GM20431 (cell line): Measurements from ENCODE around the gene CTDP1.
"Not testable (repeated sequence)": the region's sequence is repeated elsewhere in the genome, so short reads cannot be mapped to it uniquely, and the experiment has no call there.

Experiments
- in situ Hi-C: fragments of 300-500 bp; cut with MseI, MboI; formaldehyde crosslinking; loops from one replicate; pipeline ENCODE4 v1.15.0; 2020; ENCODE audit warnings: low sequenced_read_pairs; ENCODE audit not compliant: unreplicated experiment

Gene CTDP1

DNA sequence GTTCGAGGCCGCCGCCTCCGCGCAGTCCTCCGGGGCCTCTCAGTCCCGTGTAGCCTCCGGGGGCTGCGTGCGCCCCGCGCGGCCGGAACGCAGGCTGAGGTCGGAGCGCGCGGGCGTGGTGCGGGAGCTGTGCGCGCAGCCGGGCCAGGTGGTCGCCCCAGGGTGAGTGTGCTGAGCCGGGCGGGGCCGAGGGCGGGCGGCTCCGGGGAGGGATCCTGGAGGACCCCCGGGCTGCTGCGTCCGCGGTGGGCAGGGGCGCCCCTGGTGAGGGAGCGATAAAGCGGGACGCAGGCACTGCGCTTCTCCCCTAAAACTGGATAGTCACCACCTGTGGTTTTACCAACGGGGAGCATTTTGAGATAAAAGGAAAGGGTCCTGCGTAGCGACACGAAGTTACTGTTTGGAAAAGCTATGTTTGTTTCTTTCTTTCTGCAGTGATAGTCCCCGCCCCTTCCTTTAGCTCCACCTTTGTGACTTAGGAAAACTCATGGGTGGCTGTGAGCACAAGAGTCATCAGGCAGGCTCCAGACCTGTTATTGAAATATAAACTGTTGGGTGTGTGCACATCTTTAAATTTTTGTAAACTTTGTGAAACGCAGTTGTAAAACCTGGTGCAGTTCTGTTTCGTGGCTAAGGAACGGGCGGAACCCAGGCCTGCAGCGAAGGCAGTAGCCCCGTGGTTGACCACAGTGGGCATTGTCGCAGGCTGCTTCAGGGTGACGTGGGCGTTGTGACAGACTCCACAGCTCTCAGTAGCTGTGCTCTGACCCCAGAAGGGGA lies 687 bp downstream of the CTDP1 start:
- in situ Hi-C loops: no loop called here

- in situ Hi-C loops: no loop called here
Observed at GRCh38 chr18:79680891-79681339, 1.3 kb downstream of the CTDP1 start.

DNA sequence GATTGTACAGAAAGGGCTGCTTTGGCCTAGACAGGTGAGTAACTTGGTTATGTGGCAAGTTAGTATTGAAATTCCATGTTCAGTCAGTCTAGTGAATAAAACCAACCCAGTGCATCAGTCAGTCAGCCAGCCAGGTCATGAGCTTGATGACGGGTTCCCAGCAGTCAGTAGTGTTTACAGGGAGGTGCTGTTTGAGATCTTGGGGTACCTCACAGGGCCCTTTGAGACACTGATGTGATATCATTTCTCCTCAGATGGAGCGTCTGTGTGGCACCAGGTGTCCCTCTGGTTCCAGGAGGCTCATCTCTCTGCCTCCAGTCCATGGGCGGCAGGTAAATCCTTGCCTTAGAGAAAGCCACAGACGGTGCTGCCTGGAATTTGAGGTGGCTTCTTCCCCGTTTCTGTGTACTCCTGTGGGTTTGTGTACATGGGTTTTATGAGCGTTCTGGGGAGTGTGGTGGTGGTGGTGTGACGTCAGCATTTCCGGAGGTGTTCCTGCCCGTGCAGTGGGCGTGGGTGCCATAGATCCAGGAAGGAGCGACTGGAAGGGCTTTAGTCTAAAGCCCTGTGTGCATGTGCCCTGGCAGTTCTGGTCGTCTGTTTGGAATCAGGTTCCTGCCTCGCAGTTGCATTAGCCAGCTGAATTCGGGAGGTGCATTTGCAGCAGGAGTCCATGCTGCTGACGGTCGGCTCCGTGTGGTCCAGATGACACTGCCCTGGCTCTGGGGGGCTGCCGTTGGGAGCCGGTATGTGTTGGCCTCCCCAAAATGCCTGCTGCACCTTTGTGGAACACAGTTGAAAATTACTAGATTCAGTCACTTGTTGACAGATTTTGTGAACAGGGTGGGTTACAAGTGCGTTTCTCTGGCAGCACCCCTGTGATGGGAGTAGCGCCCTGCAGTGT lies 2.1 kb downstream of the CTDP1 start:
- in situ Hi-C loops: no loop called here

GRCh38 chr18:79682481-79682880 lies 2.9 kb downstream of the CTDP1 start:
- in situ Hi-C loops: no loop called here

DNA sequence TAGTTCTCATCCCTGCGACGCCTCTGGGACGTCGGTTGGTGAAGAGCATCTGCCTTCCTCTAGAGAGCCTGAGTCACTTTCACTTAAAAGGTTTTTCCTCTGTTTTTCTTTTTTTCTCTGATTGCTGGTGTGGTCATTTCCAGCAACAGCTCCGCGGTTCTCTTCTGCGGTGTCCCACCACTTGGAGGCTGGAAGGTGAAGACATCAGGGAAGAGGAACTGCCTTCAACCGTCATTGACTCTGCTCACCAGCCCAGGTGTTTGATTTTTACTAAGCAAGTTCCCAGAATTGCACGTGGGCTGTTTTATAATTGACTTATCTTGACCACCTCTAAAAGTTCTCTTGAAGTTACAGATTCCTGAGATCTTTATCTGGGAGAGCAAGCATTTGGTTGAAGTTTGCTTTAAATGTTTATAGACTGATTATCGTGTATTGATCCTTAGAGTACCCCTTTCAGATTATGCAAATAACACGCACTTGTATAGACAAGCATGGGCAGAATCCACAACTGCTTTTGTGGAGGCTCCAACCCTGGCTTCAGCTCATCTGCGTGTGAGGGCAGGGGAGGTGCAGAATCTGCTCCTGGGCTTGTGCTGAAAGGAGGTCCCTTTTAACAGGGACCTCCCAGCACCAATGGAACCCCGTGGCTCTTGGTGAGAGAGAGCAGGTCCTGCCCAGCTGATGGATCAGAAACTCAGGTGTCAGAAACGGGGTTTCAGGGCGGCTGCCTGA lies 3.5 kb downstream of the CTDP1 start:
- in situ Hi-C loops: no loop called here

GRCh38 chr18:79683626-79684282 lies 4.2 kb downstream of the CTDP1 start:
- in situ Hi-C loops: no loop called here

DNA sequence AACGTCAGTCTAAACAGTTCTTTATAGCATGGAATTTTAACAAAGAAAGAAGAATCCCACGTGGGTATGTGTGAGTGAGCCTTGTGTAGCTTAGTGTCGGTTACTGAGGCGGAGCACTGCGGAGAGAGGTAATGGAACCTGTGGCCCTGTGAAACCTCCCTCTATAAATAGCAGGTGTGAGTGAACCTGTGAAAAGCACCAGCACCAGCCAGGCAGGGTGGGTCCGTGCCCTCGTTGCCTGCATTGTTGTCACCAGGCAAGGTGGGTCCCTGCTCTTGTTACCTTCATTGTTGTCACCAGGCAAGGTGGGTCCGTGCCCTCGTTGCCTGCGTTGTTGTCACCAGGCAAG lies 4.7 kb downstream of the CTDP1 start:
- in situ Hi-C loops: no loop called here

DNA sequence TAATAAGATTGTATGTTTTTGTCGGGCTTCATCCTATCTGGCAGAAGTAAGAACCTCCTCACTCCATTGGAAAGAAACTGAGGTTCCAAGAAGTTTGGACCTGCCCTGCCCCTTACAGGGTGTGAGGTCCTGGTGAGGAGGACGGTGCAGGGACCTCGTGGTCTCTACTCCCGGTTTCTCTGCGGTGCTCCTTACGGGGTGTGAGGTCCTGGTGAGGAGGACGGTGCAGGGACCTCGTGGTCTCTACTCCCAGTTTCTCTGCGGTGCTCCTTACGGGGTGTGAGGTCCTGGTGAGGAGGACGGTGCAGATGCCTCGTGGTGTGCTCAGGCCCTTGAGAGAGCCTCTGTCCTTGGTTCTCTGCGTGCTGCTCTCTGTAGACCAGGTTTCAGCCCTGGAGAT lies 5.2 kb downstream of the CTDP1 start:
- in situ Hi-C loops: no loop called here

GRCh38 chr18:79685281-79685680 lies 5.7 kb downstream of the CTDP1 start:
- in situ Hi-C loops: no loop called here

DNA sequence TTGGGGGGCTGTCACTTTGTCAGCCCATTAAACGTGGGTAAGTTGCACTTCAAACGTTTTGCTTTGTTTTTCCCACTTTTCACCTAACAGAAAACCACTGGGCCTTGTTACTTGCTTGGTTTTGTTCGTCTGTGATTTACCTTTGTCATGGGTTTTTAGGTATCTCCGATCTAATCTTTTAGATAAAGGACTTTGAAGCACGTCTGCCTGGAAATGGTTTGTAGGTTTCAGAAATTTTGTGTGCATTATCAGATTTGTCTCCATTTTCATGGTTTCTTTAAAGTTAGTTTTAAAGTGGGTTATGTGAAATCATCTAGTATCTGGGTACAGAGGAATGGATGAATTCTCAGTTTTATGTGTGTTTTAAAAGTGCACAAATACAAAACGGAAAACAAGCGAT lies 6.4 kb downstream of the CTDP1 start:
- in situ Hi-C loops: no loop called here

GRCh38 chr18:79687806-79688205 lies 8.2 kb downstream of the CTDP1 start:
- in situ Hi-C loops: no loop called here

DNA sequence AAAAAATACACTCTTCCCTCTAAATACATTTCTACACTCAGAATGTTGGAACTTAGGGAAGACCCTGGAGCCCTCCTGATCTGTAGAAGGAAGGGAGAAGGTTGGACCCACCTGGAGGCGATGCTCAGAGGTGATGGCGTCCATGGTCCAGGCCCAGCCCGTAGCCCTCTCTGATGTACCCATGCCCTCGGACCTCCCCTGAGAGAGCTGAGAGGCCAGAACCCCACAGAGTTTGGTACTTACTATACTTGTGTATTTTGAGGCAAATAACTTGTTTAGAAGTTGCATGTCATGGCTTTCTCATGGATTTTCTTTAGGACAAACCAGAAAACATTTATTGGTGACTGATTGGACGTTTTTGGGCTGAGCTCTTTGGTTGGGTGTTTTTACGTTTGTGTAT lies 10.5 kb downstream of the CTDP1 start:
- in situ Hi-C loops: no loop called here

GRCh38 chr18:79690586-79691482 lies 11.2 kb downstream of the CTDP1 start:
- in situ Hi-C loops: no loop called here

GRCh38 chr18:79692056-79692455 lies 12.5 kb downstream of the CTDP1 start:
- in situ Hi-C loops: no loop called here

DNA sequence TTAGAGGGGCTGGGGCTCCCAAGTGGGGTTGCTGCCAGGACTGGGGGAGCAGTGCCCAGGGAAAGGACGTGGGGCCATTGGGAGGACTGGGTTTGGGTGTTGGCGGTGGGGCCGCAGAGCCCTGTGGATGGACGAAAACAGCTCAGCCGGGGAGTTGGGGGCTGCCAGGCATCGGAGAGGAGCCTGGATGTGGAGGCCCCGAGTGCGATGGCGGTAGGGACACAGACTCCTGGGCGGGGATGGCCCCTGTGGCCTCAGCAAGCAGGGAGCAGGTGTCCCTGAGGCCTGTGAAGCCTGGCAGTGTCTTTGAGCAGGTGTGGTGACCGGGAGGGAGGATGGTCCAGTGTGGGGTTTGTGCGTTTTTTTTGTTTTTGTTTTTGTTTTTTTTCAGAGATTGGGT lies 13.3 kb downstream of the CTDP1 start:
- in situ Hi-C loops: no loop called here

DNA sequence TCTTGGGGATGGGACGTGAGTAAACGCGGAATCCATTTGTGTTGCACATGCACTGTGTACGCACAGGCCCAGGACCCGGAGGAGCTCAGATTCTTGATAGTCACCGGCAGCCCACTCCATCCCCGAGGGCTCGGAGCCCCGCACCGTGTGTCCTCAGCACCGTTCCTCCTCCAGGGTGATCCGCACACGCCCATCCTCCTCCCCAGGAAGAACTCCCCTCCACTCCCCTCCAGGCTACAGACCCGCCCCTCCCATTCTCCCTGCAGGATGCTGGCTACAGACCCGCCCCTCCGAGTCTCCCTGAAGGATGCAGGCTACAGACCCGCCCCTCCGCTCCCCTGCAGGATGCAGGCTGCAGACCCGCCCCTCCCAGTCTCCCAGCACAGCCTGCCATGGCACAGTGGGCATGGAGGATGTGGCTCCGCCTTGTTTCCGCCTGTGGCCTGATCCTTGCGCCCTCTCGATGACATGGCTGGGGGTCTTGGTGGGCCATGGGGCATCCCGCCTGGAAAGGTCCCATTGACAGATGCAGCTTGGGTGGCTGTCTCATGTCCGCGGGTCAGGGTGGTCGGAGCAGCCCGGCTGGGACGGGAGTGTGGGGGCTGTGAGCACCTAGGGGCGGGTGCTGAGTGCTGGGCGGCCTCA lies 14.1 kb downstream of the CTDP1 start:
- in situ Hi-C loops: no loop called here

- in situ Hi-C loops: not testable (repeated sequence)
Observed at GRCh38 chr18:79694206-79694894, 14.7 kb downstream of the CTDP1 start.

- in situ Hi-C loops: no loop called here
Observed at GRCh38 chr18:79694895-79695213, 15.3 kb downstream of the CTDP1 start.
